IMR-90 (cell line): ENCODE measurements around the gene ST8SIA6. TPM values are rescaled to one million over a fixed set of nuclear protein-coding genes. Genes with fewer than 3 reads are reported as not detected.
A peak's percentile ranks its signal among the peaks of the same experiment; 100 is the strongest.

Experiments used
- ATAC-seq: fragments of 200-7000 bp; cut with Tn5 transposase; 2 replicates; pipeline ENCODE4 v1.9.1; 2020; ENCODE audit warnings: low read depth, mild to moderate bottlenecking, moderate library complexity
- BruUV-seq: library from RNA; stranded (reverse); fragments of 400-500 nt; replicated peaks from 2 replicates; lab custom pipeline; 2021; lab: Mats Ljungman, UMichigan
- CTCF ChIA-PET: fragments of 300-600 bp; formaldehyde crosslinking; extraction: SDS; loops from one replicate; lab custom pipeline; 2021; ENCODE audit warnings: antibody characterized with exemption; lab: Yijun Ruan, JAX
- POLR2A ChIA-PET: fragments of 300-600 bp; sonication (Branson Sonifier 250); formaldehyde crosslinking; loops from one replicate; lab custom pipeline; 2022; ENCODE audit warnings: antibody characterized with exemption; ENCODE audit not compliant: unreplicated experiment; lab: Charles Lee
- DNase-seq: peaks from one replicate; pipeline ENCODE4 v3.0.0; 2013
- H2AFZ ChIP-seq: replicated peaks from 2 replicates; pipeline ENCODE3; 2013; ENCODE audit warnings: low read length, mild to moderate bottlenecking; ENCODE audit not compliant: poor library complexity
- H2AK5ac ChIP-seq: 2 replicates; pipeline ENCODE4 v1.6.1; 2013; ENCODE audit warnings: low read depth, low read length, inconsistent platforms
- H2AK9ac ChIP-seq: replicated peaks from 2 replicates; pipeline ENCODE3; 2013; ENCODE audit warnings: mild to moderate bottlenecking, low read depth, low read length, moderate library complexity; ENCODE audit not compliant: poor library complexity
- H2BK120ac ChIP-seq: 2 replicates; pipeline ENCODE4 v1.6.1; 2013; ENCODE audit warnings: low read depth, low read length, inconsistent platforms
- H2BK15ac ChIP-seq: 3 replicates; pipeline ENCODE4 v1.6.1; 2013; ENCODE audit warnings: low read depth, low read length, inconsistent platforms
- H2BK20ac ChIP-seq: 2 replicates; pipeline ENCODE4 v1.6.1; 2013; ENCODE audit warnings: low read depth, mild to moderate bottlenecking, inconsistent platforms, low read length, moderate library complexity
- H2BK5ac ChIP-seq: 2 replicates; pipeline ENCODE4 v1.6.1; 2013; ENCODE audit warnings: mild to moderate bottlenecking, low read depth, low read length, inconsistent platforms; ENCODE audit not compliant: poor library complexity, severe bottlenecking
- H3K14ac ChIP-seq: replicated peaks from 2 replicates; pipeline ENCODE4 v1.6.1; 2013; ENCODE audit warnings: low read depth, low read length, inconsistent platforms
- H3K18ac ChIP-seq: 2 replicates; pipeline ENCODE4 v1.6.1; 2013; ENCODE audit warnings: low read depth, low read length, control low read depth
- H3K23ac ChIP-seq: 2 replicates; pipeline ENCODE4 v1.6.1; 2013; ENCODE audit warnings: low read depth, low read length, inconsistent platforms
- H3K27ac ChIP-seq: 2 replicates; pipeline ENCODE4 v1.5.1; 2013; ENCODE audit warnings: mild to moderate bottlenecking, control low read depth, low read length; ENCODE audit not compliant: insufficient read depth
- H3K27me3 ChIP-seq: 2 replicates; pipeline ENCODE4 v1.6.1; 2013; ENCODE audit warnings: low read length; ENCODE audit not compliant: control insufficient read depth, insufficient read depth
- H3K36me3 ChIP-seq: 2 replicates; pipeline ENCODE4 v1.6.1; 2013; ENCODE audit warnings: low read length, mixed read lengths; ENCODE audit not compliant: control insufficient read depth, insufficient read depth
- H3K4ac ChIP-seq: 2 replicates; pipeline ENCODE4 v1.6.1; 2013; ENCODE audit warnings: low read depth, low read length, inconsistent platforms
- H3K4me1 ChIP-seq: 2 replicates; pipeline ENCODE4 v1.6.1; 2013; ENCODE audit warnings: low read length, mixed read lengths; ENCODE audit not compliant: control insufficient read depth, insufficient read depth
- H3K4me2 ChIP-seq: 2 replicates; pipeline ENCODE4 v1.6.1; 2013; ENCODE audit warnings: low read depth, mild to moderate bottlenecking, control low read depth, low read length, moderate library complexity
- H3K4me3 ChIP-seq: 2 replicates; pipeline ENCODE4 v1.5.1; 2013; ENCODE audit warnings: low read depth, mild to moderate bottlenecking, control low read depth, low read length, moderate library complexity; ENCODE audit not compliant: insufficient read depth
- H3K56ac ChIP-seq: 2 replicates; pipeline ENCODE4 v1.6.1; 2013; ENCODE audit warnings: low read length, inconsistent platforms; ENCODE audit not compliant: insufficient read depth; ENCODE audit errors: extremely low read depth
- H3K79me1 ChIP-seq, 2 experiments: 2 replicates each; pipeline ENCODE4 v1.6.1; 2013; ENCODE audit warnings: low read length in 2 of 2, inconsistent platforms in 1 of 2, low read depth in 1 of 2
- H3K9ac ChIP-seq: 2 replicates; pipeline ENCODE4 v1.6.1; 2013; ENCODE audit warnings: low read depth, low read length, control low read depth
- H3K9me1 ChIP-seq: 2 replicates; pipeline ENCODE4 v1.6.1; 2013; ENCODE audit warnings: low read length, inconsistent platforms; ENCODE audit not compliant: insufficient read depth
- H3K9me3 ChIP-seq: 2 replicates; pipeline ENCODE4 v1.6.1; 2013; ENCODE audit warnings: low read length; ENCODE audit not compliant: control insufficient read depth, insufficient read depth
- H4K20me1 ChIP-seq: 2 replicates; pipeline ENCODE4 v1.6.1; 2013; ENCODE audit warnings: low read length, inconsistent platforms; ENCODE audit not compliant: insufficient read depth
- H4K5ac ChIP-seq: 2 replicates; pipeline ENCODE4 v1.6.1; 2013; ENCODE audit warnings: mild to moderate bottlenecking, low read depth, low read length, control low read depth
- H4K8ac ChIP-seq, 2 experiments: 2 replicates each; pipeline ENCODE4 v1.6.1; 2013; ENCODE audit warnings: low read depth in 2 of 2, low read length in 2 of 2, control low read depth in 1 of 2, inconsistent platforms in 1 of 2
- H4K91ac ChIP-seq: 2 replicates; pipeline ENCODE4 v1.6.1; 2013; ENCODE audit warnings: low read depth, low read length, inconsistent platforms; ENCODE audit not compliant: insufficient read depth
- BHLHE40 ChIP-seq: fragments of 150-350 bp; IDR thresholded peaks from 2 replicates; pipeline ENCODE4 v1.6.1; 2016; ENCODE audit warnings: mild to moderate bottlenecking, low read depth, low read length
- CTCF ChIP-seq: conservative IDR thresholded peaks from 2 replicates; pipeline ENCODE4 v1.5.1; 2012; ENCODE audit warnings: mild to moderate bottlenecking, low read depth, low read length, improper control_type of control experiment
- MAFK ChIP-seq: IDR thresholded peaks from 2 replicates; pipeline ENCODE4 v1.6.1; 2012; ENCODE audit warnings: low read depth, low read length, improper control_type of control experiment
- MAZ ChIP-seq: IDR thresholded peaks from 2 replicates; pipeline ENCODE4 v1.6.1; 2012; ENCODE audit warnings: low read depth, mild to moderate bottlenecking, low read length, improper control_type of control experiment, moderate library complexity, borderline replicate concordance
- USF2 ChIP-seq: fragments of 150-350 bp; IDR thresholded peaks from 2 replicates; pipeline ENCODE4 v1.6.1; 2017; ENCODE audit warnings: mild to moderate bottlenecking, antibody characterized with exemption, low read length, low read depth
- WGBS, 2 experiments: methylation state at CpG; one replicate each; pipeline versions ENCODE4 v1.1.5 to v1.1.7; 2013; ENCODE audit warnings: missing lambda C conversion rate in 2 of 2; ENCODE audit not compliant: insufficient read length in 1 of 2; ENCODE audit errors: extremely low coverage in 2 of 2; 5-methylcytosine and 5-hydroxymethylcytosine counted together
- dilution Hi-C: fragments of 300-500 bp; cut with HindIII; formaldehyde crosslinking; loops from one replicate; pipeline ENCODE4 v1.14.3; 2018; ENCODE audit warnings: low sequenced_read_pairs; ENCODE audit not compliant: unreplicated experiment
- in situ Hi-C: fragments of 300-500 bp; cut with MboI; formaldehyde crosslinking; loops from 3 replicates; pipeline ENCODE4 v1.14.3; 2019; ENCODE audit warnings: low sequenced_read_pairs, inconsistent platforms, mixed read lengths
- intact Hi-C: fragments of 100-400 bp; cut with micrococcal nuclease; formaldehyde crosslinking; loops from 2 replicates; pipeline ENCODE4 v1.10.0; 2022
- polyA plus RNA-seq, 3 experiments: library from polyadenylated mRNA; depleted of rRNA; stranded (reverse); fragments of >200 nt; gene quantifications; 2 replicates each; pipeline ENCODE4 v1.2.3, GENCODE V29; 2012; ENCODE audit warnings: low replicate concordance in 1 of 3
- total RNA-seq: library from RNA; depleted of rRNA; stranded (reverse); fragments of >200 nt; gene quantifications from 2 replicates; pipeline ENCODE4 v1.2.3, GENCODE V29; 2012

ST8SIA6 gene
- total and polyA plus RNA-seq, 2 of the 4 experiments (the other 2 are of a cell fraction) = 0.10 to 0.18 TPM

- TF ChIP-seq CTCF (no peak), BHLHE40 (no peak)
These were observed 24.9 kb downstream of the ST8SIA6 start (continued) for GRCh38 chr10:17429490-17429889.

GRCh38 chr10:17428351-17429097 is 25.9 kb downstream of the ST8SIA6 start:
- 72% methylated on average over 9 of the region's 17 CpGs; no CpG with 5 or more reads in 1 of the 2 experiments for WGBS, 2 experiments

More at GRCh38 chr10:17428351-17429097, 25.9 kb downstream of the ST8SIA6 start:
- Histone ChIP-seq H2AK5ac (no peak overlapping the region), H3K4me1 (peaks cover 2% of the 10 kb centered on the region; the same call in 1 of the 2 replicates), H3K4ac (no peak overlapping the region), H2BK120ac (no peak overlapping the region), H3K14ac (no peak overlapping the region), H3K4me3 (no peak overlapping the region), H3K79me1 (no peaks in the 10 kb centered on the region), H4K8ac (no peak overlapping the region), H3K9ac (no peak overlapping the region), H2BK15ac (no peak overlapping the region), H3K27me3 (peaks cover 19% of the 10 kb centered on the region), H3K27ac (no peak overlapping the region), H3K4me2 (no peak overlapping the region), H3K9me1 (no peaks in the 10 kb centered on the region), H2AFZ (peak overlapping the region; percentile 55), H2BK5ac (no peak overlapping the region), H3K56ac (no peak overlapping the region), H3K23ac (no peak overlapping the region), H2BK20ac (no peak overlapping the region), H3K18ac (no peak overlapping the region), H2AK9ac (no peak overlapping the region), H4K5ac (no peak overlapping the region), H4K20me1 (no peaks in the 10 kb centered on the region), H4K91ac (no peak overlapping the region), H3K36me3 (no peaks in the 10 kb centered on the region), H3K9me3 (no peaks in the 10 kb centered on the region)
- POLR2A ChIA-PET = no interaction called here
- CTCF ChIA-PET = no interaction called here
- no TSS peak for BruUV-seq
- in situ Hi-C loops (loop anchor here (5.0 kb wide), 1 partner anchor 601 kb away; no protein-coding TSS in a partner anchor), dilution Hi-C loops (no loop called here), intact Hi-C loops (loop anchor here (10.0 kb wide), 1 partner anchor 154 kb away; no protein-coding TSS in a partner anchor)
- DNase-seq (no peak), ATAC-seq (no peak)
- TF ChIP-seq USF2 = no peak
- no peak for TF ChIP-seq MAZ
- TF ChIP-seq MAFK = no peak
